ENCODE data around the gene KCNIP3. TPM values are rescaled to one million over a fixed set of nuclear protein-coding genes. Genes with fewer than 3 reads are reported as not detected.
"Not testable (repeated sequence)": the region's sequence is repeated elsewhere in the genome, so short reads cannot be mapped to it uniquely, and the experiment has no call there.

The KCNIP3 gene
- total RNA-seq, 1 donor from 2014 or later = 0.39 TPM

GRCh38 chr2:95415561-95415960, 118.4 kb downstream of the KCNIP3 start:
- H3K4me3 Mint-ChIP-seq (ENCODE audit: low read depth); DNase-seq (ENCODE audit: low spot score); H3K27ac Mint-ChIP-seq; H3K36me3 Mint-ChIP-seq (ENCODE audit: low read depth); intact Hi-C loops (cut with micrococcal nuclease); H3K4me1 Mint-ChIP-seq (ENCODE audit: low read depth); H3K9me3 Mint-ChIP-seq; H3K27me3 Mint-ChIP-seq (ENCODE audit: low read depth): not testable (repeated sequence)

GRCh38 chr2:95427196-95427867, 130.2 kb downstream of the KCNIP3 start:
- intact Hi-C loops (cut with micrococcal nuclease); H3K27me3 Mint-ChIP-seq (ENCODE audit: low read depth); DNase-seq (ENCODE audit: low spot score); H3K9me3 Mint-ChIP-seq; H3K27ac Mint-ChIP-seq; H3K4me1 Mint-ChIP-seq (ENCODE audit: low read depth); H3K36me3 Mint-ChIP-seq (ENCODE audit: low read depth); H3K4me3 Mint-ChIP-seq (ENCODE audit: low read depth): not testable (repeated sequence)

- H3K4me1 Mint-ChIP-seq (ENCODE audit: low read depth); H3K27ac Mint-ChIP-seq; H3K4me3 Mint-ChIP-seq (ENCODE audit: low read depth); DNase-seq (ENCODE audit: low spot score); H3K9me3 Mint-ChIP-seq; H3K27me3 Mint-ChIP-seq (ENCODE audit: low read depth); intact Hi-C loops (cut with micrococcal nuclease); H3K36me3 Mint-ChIP-seq (ENCODE audit: low read depth): not testable (repeated sequence)
Measured at GRCh38 chr2:95429748-95430467, 132.8 kb downstream of the KCNIP3 start.

- intact Hi-C loops (cut with micrococcal nuclease); H3K36me3 Mint-ChIP-seq (ENCODE audit: low read depth); H3K4me1 Mint-ChIP-seq (ENCODE audit: low read depth); H3K9me3 Mint-ChIP-seq; H3K27me3 Mint-ChIP-seq (ENCODE audit: low read depth); H3K27ac Mint-ChIP-seq; H3K4me3 Mint-ChIP-seq (ENCODE audit: low read depth); DNase-seq (ENCODE audit: low spot score): not testable (repeated sequence)
Measured at GRCh38 chr2:95433373-95433772, 136.2 kb downstream of the KCNIP3 start.

GRCh38 chr2:95433973-95434372, 136.8 kb downstream of the KCNIP3 start:
- H3K27me3 Mint-ChIP-seq (ENCODE audit: low read depth); H3K9me3 Mint-ChIP-seq; H3K27ac Mint-ChIP-seq; DNase-seq (ENCODE audit: low spot score); intact Hi-C loops (cut with micrococcal nuclease); H3K36me3 Mint-ChIP-seq (ENCODE audit: low read depth); H3K4me3 Mint-ChIP-seq (ENCODE audit: low read depth); H3K4me1 Mint-ChIP-seq (ENCODE audit: low read depth): not testable (repeated sequence)

GRCh38 chr2:95434507-95435076, 137.4 kb downstream of the KCNIP3 start:
- H3K9me3 Mint-ChIP-seq; H3K27ac Mint-ChIP-seq; H3K27me3 Mint-ChIP-seq (ENCODE audit: low read depth); intact Hi-C loops (cut with micrococcal nuclease); DNase-seq (ENCODE audit: low spot score); H3K4me3 Mint-ChIP-seq (ENCODE audit: low read depth); H3K4me1 Mint-ChIP-seq (ENCODE audit: low read depth); H3K36me3 Mint-ChIP-seq (ENCODE audit: low read depth): not testable (repeated sequence)

- H3K9me3 Mint-ChIP-seq; H3K36me3 Mint-ChIP-seq (ENCODE audit: low read depth); H3K27me3 Mint-ChIP-seq (ENCODE audit: low read depth); intact Hi-C loops (cut with micrococcal nuclease); DNase-seq (ENCODE audit: low spot score); H3K4me1 Mint-ChIP-seq (ENCODE audit: low read depth); H3K27ac Mint-ChIP-seq; H3K4me3 Mint-ChIP-seq (ENCODE audit: low read depth): not testable (repeated sequence)
Measured at GRCh38 chr2:95435162-95435871, 138.2 kb downstream of the KCNIP3 start.

Other genes starting within 250 kb of the KCNIP3 start
- gene MRPS5, start 175.5 kb upstream of the KCNIP3 start, total RNA-seq = 90.7 and 92.4 TPM in 2 replicates
- 9.8 and 10.4 TPM in 2 replicates for gene ZNF514, start 137.5 kb upstream of the KCNIP3 start, total RNA-seq
- 3.3 and 3.6 TPM in 2 replicates for gene ZNF2, start 131.5 kb upstream of the KCNIP3 start, total RNA-seq
- gene ZNF892, start 89.8 kb upstream of the KCNIP3 start, total RNA-seq = 4.7 and 4.8 TPM in 2 replicates
- gene PROM2, start 22.9 kb upstream of the KCNIP3 start, total RNA-seq = 0.59 and 1.1 TPM in 2 replicates
- gene FAHD2A, start 105.4 kb downstream of the KCNIP3 start, total RNA-seq = 32.5 and 40.3 TPM in 2 replicates
- gene TRIM43B, start 187.4 kb downstream of the KCNIP3 start, total RNA-seq = not detected in 2 replicates

All from activated T-helper 2 cell treated with anti-CD3 and anti-CD28 coated beads, Interferon-gamma antibody, Interleukin-2, Interleukin-4, amounts not matched to agents 10 μg/mL and 5 μg/mL and 100 μg/mL, durations not matched to agents 14 hours and 24 hours and 36 hours (primary cell).